Measurements from ENCODE around the gene FBN1.

Gene FBN1

GRCh38 chr15:48385031-48385830, 260.3 kb downstream of the FBN1 start:
- H3K27me3 ChIP-seq (ENCODE audit: insufficient read depth, poor library complexity, severe bottlenecking): no peaks in the 10 kb centered on the region
- no peak for TF ChIP-seq CTCF (IDR thresholded peaks at IDR 0.05; ENCODE audit: poor library complexity, severe bottlenecking)
- peak; percentile 54 for ATAC-seq (ENCODE audit: low read depth)
- H3K9me3 ChIP-seq (ENCODE audit: severe bottlenecking): no peaks in the 10 kb centered on the region
- no peak overlapping the region for H3K27ac ChIP-seq (ENCODE audit: poor library complexity, severe bottlenecking)
- no peak for DNase-seq (ENCODE audit: low spot score)
- H3K4me3 ChIP-seq (ENCODE audit: severe bottlenecking): no peak overlapping the region
- H3K36me3 ChIP-seq (ENCODE audit: low read depth): no peaks in the 10 kb centered on the region
- H3K4me1 ChIP-seq (ENCODE audit: insufficient read depth, poor library complexity, severe bottlenecking): peaks cover 11% of the 10 kb centered on the region

GRCh38 chr15:48384616-48385015, 260.9 kb downstream of the FBN1 start:
- Histone ChIP-seq H3K4me1 (ENCODE audit: insufficient read depth, poor library complexity, severe bottlenecking) (peaks cover 6% of the 10 kb centered on the region), H3K27ac (ENCODE audit: poor library complexity, severe bottlenecking) (no peak overlapping the region), H3K27me3 (ENCODE audit: insufficient read depth, poor library complexity, severe bottlenecking) (no peaks in the 10 kb centered on the region), H3K36me3 (ENCODE audit: low read depth) (no peaks in the 10 kb centered on the region), H3K4me3 (ENCODE audit: severe bottlenecking) (no peak overlapping the region), H3K9me3 (ENCODE audit: severe bottlenecking) (no peaks in the 10 kb centered on the region)
- ATAC-seq (ENCODE audit: low read depth): peak; percentile 61
- no peak for DNase-seq (ENCODE audit: low spot score)
- TF ChIP-seq CTCF (IDR thresholded peaks at IDR 0.05; ENCODE audit: poor library complexity, severe bottlenecking): no peak

GRCh38 chr15:48383031-48383430, 262.5 kb downstream of the FBN1 start:
- no peak for TF ChIP-seq CTCF (IDR thresholded peaks at IDR 0.05; ENCODE audit: poor library complexity, severe bottlenecking)
- H3K4me3 ChIP-seq (ENCODE audit: severe bottlenecking): no peak overlapping the region
- DNase-seq (ENCODE audit: low spot score) (no peak), ATAC-seq (ENCODE audit: low read depth) (no peak)
- no peaks in the 10 kb centered on the region for H3K9me3 ChIP-seq (ENCODE audit: severe bottlenecking)
- H3K27ac ChIP-seq (ENCODE audit: poor library complexity, severe bottlenecking): no peak overlapping the region
- H3K27me3 ChIP-seq (ENCODE audit: insufficient read depth, poor library complexity, severe bottlenecking): no peaks in the 10 kb centered on the region
- H3K36me3 ChIP-seq (ENCODE audit: low read depth): no peaks in the 10 kb centered on the region
- H3K4me1 ChIP-seq (ENCODE audit: insufficient read depth, poor library complexity, severe bottlenecking): peaks cover 4% of the 10 kb centered on the region

- DNase-seq (ENCODE audit: low spot score) (no peak), ATAC-seq (ENCODE audit: low read depth) (no peak)
- H3K36me3 ChIP-seq (ENCODE audit: low read depth): no peaks in the 10 kb centered on the region
- no peaks in the 10 kb centered on the region for H3K27me3 ChIP-seq (ENCODE audit: insufficient read depth, poor library complexity, severe bottlenecking)
- H3K4me1 ChIP-seq (ENCODE audit: insufficient read depth, poor library complexity, severe bottlenecking): peaks cover 4% of the 10 kb centered on the region
- H3K9me3 ChIP-seq (ENCODE audit: severe bottlenecking): no peaks in the 10 kb centered on the region
- TF ChIP-seq CTCF (IDR thresholded peaks at IDR 0.05; ENCODE audit: poor library complexity, severe bottlenecking): no peak
- no peak overlapping the region for H3K4me3 ChIP-seq (ENCODE audit: severe bottlenecking)
- H3K27ac ChIP-seq (ENCODE audit: poor library complexity, severe bottlenecking): no peak overlapping the region
Observed at GRCh38 chr15:48381861-48382260, 263.6 kb downstream of the FBN1 start.

- ATAC-seq (ENCODE audit: low read depth) (no peak), DNase-seq (ENCODE audit: low spot score) (no peak)
- H3K9me3 ChIP-seq (ENCODE audit: severe bottlenecking): no peaks in the 10 kb centered on the region
- no peaks in the 10 kb centered on the region for H3K27me3 ChIP-seq (ENCODE audit: insufficient read depth, poor library complexity, severe bottlenecking)
- TF ChIP-seq CTCF (IDR thresholded peaks at IDR 0.05; ENCODE audit: poor library complexity, severe bottlenecking): no peak
- H3K36me3 ChIP-seq (ENCODE audit: low read depth): no peaks in the 10 kb centered on the region
- peaks cover 4% of the 10 kb centered on the region for H3K4me1 ChIP-seq (ENCODE audit: insufficient read depth, poor library complexity, severe bottlenecking)
- no peak overlapping the region for H3K4me3 ChIP-seq (ENCODE audit: severe bottlenecking)
- no peak overlapping the region for H3K27ac ChIP-seq (ENCODE audit: poor library complexity, severe bottlenecking)
Observed at GRCh38 chr15:48380198-48380597, 265.3 kb downstream of the FBN1 start.
